ENCODE results near the gene DDN. TPM values are rescaled to one million over a fixed set of nuclear protein-coding genes. Genes with fewer than 3 reads are reported as not detected.

The DDN gene
- total RNA-seq, 1 experiment from 2014 or later = 0.51 TPM

DNA sequence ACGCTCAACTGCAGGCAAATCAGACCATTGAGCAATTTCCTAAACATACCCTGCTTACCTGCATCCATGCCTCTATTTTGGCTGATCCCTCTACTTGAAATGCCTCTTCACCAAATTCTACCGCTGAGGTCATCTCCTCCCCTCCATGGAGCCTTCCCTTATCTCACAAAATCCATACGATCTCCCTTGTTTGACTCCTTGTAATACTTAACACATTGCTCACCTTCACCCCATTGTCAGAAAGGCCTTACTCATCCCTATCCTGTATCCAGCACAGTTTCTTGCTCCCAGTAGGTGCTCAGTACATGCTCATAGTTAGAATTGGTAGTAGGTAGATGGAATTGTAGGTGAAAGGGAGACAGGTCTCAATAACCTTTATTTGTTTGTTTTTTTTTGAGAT lies 5.4 kb downstream of the DDN start:
- Histone ChIP-seq H3K27me3 (ENCODE audit: control insufficient read depth, insufficient read depth, low read length) (0 out of 2 replicates have a peak, but pooled peaks cover 3% of the 10 kb centered on the region), H3K9me3 (ENCODE audit: control insufficient read depth, insufficient read depth, low read depth, low read length) (no peaks in the 10 kb centered on the region), H3K36me3 (ENCODE audit: control insufficient read depth, insufficient read depth, low read length) (no peaks in the 10 kb centered on the region), H3K27ac (ENCODE audit: low read length) (no peak overlapping the region), H3K4me3 (ENCODE audit: low read depth in 2 of 2, low read length in 2 of 2) (no peak overlapping the region), H3K4me1 (ENCODE audit: control insufficient read depth, insufficient read depth, low read length) (peaks cover 3% of the 10 kb centered on the region; the same call in 1 of the 2 replicates)
- BruUV-seq (replicated peaks) = no TSS peak
- intact Hi-C loops (cut with micrococcal nuclease; ENCODE audit: unreplicated experiment) = loop anchor here (2.0 kb wide), 1 partner anchor 141 kb away; the partner anchor contains the start of gene DDX23
- ChIA-PET CTCF (interaction anchor here (0.7 to 2.4 kb wide), 4 partner anchors 11 to 76 kb away, joined by 5 to 13 read pairs (median 8); partner anchors contain the start of gene WNT1), POLR2A (no interaction called here)
- no peak for ATAC-seq
- TF ChIP-seq, protein P1, sequence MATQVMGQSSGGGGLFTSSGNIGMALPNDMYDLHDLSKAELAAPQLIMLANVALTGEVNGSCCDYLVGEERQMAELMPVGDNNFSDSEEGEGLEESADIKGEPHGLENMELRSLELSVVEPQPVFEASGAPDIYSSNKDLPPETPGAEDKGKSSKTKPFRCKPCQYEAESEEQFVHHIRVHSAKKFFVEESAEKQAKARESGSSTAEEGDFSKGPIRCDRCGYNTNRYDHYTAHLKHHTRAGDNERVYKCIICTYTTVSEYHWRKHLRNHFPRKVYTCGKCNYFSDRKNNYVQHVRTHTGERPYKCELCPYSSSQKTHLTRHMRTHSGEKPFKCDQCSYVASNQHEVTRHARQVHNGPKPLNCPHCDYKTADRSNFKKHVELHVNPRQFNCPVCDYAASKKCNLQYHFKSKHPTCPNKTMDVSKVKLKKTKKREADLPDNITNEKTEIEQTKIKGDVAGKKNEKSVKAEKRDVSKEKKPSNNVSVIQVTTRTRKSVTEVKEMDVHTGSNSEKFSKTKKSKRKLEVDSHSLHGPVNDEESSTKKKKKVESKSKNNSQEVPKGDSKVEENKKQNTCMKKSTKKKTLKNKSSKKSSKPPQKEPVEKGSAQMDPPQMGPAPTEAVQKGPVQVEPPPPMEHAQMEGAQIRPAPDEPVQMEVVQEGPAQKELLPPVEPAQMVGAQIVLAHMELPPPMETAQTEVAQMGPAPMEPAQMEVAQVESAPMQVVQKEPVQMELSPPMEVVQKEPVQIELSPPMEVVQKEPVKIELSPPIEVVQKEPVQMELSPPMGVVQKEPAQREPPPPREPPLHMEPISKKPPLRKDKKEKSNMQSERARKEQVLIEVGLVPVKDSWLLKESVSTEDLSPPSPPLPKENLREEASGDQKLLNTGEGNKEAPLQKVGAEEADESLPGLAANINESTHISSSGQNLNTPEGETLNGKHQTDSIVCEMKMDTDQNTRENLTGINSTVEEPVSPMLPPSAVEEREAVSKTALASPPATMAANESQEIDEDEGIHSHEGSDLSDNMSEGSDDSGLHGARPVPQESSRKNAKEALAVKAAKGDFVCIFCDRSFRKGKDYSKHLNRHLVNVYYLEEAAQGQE (IDR thresholded peaks at IDR 0.05; ENCODE audit: insufficient read depth in 1 of 2, low read depth in 2 of 2, low read length in 1 of 2) = no peak
- no peak for TF ChIP-seq POLR2AphosphoS5 (IDR thresholded peaks at IDR 0.05; ENCODE audit: low read depth, low read length)
- no peak for TF ChIP-seq SIN3A (IDR thresholded peaks at IDR 0.05; ENCODE audit: borderline replicate concordance, insufficient read depth, low read depth, low read length)
- TF ChIP-seq, protein P2, sequence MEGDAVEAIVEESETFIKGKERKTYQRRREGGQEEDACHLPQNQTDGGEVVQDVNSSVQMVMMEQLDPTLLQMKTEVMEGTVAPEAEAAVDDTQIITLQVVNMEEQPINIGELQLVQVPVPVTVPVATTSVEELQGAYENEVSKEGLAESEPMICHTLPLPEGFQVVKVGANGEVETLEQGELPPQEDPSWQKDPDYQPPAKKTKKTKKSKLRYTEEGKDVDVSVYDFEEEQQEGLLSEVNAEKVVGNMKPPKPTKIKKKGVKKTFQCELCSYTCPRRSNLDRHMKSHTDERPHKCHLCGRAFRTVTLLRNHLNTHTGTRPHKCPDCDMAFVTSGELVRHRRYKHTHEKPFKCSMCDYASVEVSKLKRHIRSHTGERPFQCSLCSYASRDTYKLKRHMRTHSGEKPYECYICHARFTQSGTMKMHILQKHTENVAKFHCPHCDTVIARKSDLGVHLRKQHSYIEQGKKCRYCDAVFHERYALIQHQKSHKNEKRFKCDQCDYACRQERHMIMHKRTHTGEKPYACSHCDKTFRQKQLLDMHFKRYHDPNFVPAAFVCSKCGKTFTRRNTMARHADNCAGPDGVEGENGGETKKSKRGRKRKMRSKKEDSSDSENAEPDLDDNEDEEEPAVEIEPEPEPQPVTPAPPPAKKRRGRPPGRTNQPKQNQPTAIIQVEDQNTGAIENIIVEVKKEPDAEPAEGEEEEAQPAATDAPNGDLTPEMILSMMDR (IDR thresholded peaks at IDR 0.05) = no peak
- no peak for TF ChIP-seq TCF7L2 (IDR thresholded peaks at IDR 0.05; ENCODE audit: low read depth, low read length)
- no peak for DNase-seq (ENCODE audit: low read depth, low spot score)
- in situ Hi-C loops (cut with HindIII; ENCODE audit: low pct_unique_long_range_greater_than_20kb, low sequenced_read_pairs) = no loop called here

DNA sequence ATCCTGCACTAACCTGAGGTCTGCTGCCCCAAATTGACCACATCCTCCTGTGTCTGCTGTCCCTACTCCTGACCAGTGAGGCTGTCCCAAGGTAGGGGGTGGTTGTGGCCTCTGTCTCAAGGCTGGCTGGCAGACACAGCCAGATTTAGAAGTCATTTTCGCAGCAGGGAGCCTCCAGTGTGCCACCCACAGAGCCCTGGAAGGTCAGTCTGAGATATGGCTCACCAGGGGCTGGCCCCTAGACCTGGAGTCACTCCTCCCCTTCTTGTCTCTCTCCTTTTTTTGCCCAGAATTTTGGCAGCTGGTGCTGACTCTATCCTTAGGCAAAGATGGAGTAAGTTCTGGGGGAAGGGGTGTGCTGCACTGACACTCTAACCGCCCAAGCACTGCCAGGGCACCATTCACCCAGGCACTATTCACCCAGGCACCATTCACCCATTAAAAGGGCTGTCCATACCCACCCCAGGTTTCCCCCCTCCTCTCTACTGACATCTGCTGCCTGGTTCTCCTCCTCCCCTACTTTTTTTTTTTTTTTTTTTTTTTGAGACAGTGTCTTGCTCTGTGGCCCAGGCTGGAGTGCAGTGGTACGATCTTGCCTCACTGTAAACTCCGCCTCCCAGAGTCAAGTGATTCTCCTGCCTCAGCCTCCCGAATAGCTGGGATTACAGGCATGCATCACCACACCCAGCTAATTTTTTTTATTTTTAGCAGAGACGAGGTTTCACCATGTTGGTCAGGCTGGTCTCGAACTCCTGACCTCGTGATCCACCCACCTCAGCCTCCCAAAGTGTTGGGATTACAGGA lies 7.7 kb downstream of the DDN start:
- Histone ChIP-seq H3K27ac (ENCODE audit: low read length) (no peak overlapping the region), H3K27me3 (ENCODE audit: control insufficient read depth, insufficient read depth, low read length) (0 out of 2 replicates have a peak, but pooled peaks cover 3% of the 10 kb centered on the region), H3K9me3 (ENCODE audit: control insufficient read depth, insufficient read depth, low read depth, low read length) (no peaks in the 10 kb centered on the region), H3K36me3 (ENCODE audit: control insufficient read depth, insufficient read depth, low read length) (no peaks in the 10 kb centered on the region), H3K4me3 (ENCODE audit: low read depth in 2 of 2, low read length in 2 of 2) (no peak overlapping the region), H3K4me1 (ENCODE audit: control insufficient read depth, insufficient read depth, low read length) (no peaks in the 10 kb centered on the region)
- POLR2A ChIA-PET = no interaction called here
- no TSS peak for BruUV-seq (replicated peaks)
- in situ Hi-C loops (cut with HindIII; ENCODE audit: low pct_unique_long_range_greater_than_20kb, low sequenced_read_pairs) = no loop called here
- ATAC-seq = no peak
- no peak for DNase-seq (ENCODE audit: low read depth, low spot score)
- CTCF ChIA-PET = interaction anchor here (1.6 kb wide), 1 partner anchor 20 kb away, joined by 15 read pairs; the partner anchor contains the start of gene WNT10B
- intact Hi-C loops (cut with micrococcal nuclease; ENCODE audit: unreplicated experiment) = no loop called here
- TF ChIP-seq POLR2AphosphoS5 (IDR thresholded peaks at IDR 0.05; ENCODE audit: low read depth, low read length) (no peak), TCF7L2 (IDR thresholded peaks at IDR 0.05; ENCODE audit: low read depth, low read length) (no peak), SIN3A (IDR thresholded peaks at IDR 0.05; ENCODE audit: borderline replicate concordance, insufficient read depth, low read depth, low read length) (no peak)
- TF ChIP-seq, protein P2 (IDR thresholded peaks at IDR 0.05) = no peak
- TF ChIP-seq, protein P1 (IDR thresholded peaks at IDR 0.05; ENCODE audit: insufficient read depth in 1 of 2, low read depth in 2 of 2, low read length in 1 of 2) = no peak

All from Panc1 (cell line).